Neutrophil (primary cell): ENCODE results near the gene ANKRD11.
"Not testable (repeated sequence)": the region's sequence is repeated elsewhere in the genome, so short reads cannot be mapped to it uniquely, and the experiment has no call there.

Experiments used
- H3K27ac ChIP-seq: fragments of 200-600 bp; sonication (generic); 2 replicates; pipeline ENCODE4 v1.5.1; 2016; ENCODE audit warnings: mild to moderate bottlenecking, moderate library complexity
- H3K27me3 ChIP-seq: fragments of 200-600 bp; sonication (generic); 2 replicates; pipeline ENCODE4 v1.6.0; 2016; ENCODE audit warnings: mild to moderate bottlenecking
- H3K36me3 ChIP-seq: fragments of 200-600 bp; sonication (generic); 2 replicates; pipeline ENCODE4 v1.5.1; 2017
- H3K4me1 ChIP-seq, 2 experiments: fragments of 200-600 bp in 1 of 2; sonication (generic) in 1 of 2; 1 replicate in 1 of 2; 2 replicates in 1 of 2; pipeline versions ENCODE4 v1.5.1 to v1.6.1; 2013 to 2016; ENCODE audit warnings: low read depth in 1 of 2, low read length in 1 of 2, mild to moderate bottlenecking in 1 of 2, moderate library complexity in 1 of 2; ENCODE audit not compliant: control insufficient read depth in 1 of 2, insufficient read depth in 1 of 2
- H3K4me3 ChIP-seq, 2 experiments: fragments of 200-600 bp in 1 of 2; sonication (generic) in 1 of 2; 1 replicate in 1 of 2; 2 replicates in 1 of 2; pipeline ENCODE4 v1.5.1; 2013 to 2016; ENCODE audit warnings: low read depth in 1 of 2, low read length in 1 of 2, mild to moderate bottlenecking in 1 of 2, moderate library complexity in 1 of 2
- H3K9me3 ChIP-seq: fragments of 200-600 bp; sonication (generic); 2 replicates; pipeline ENCODE4 v1.5.1; 2016
- CTCF ChIP-seq: fragments of 200-600 bp; sonication (generic); IDR thresholded peaks from 2 replicates; pipeline ENCODE4 v1.5.1; 2016; ENCODE audit warnings: antibody characterized with exemption

ANKRD11 gene

GRCh38 chr16:89309438-89310122 lies 180.8 kb downstream of the ANKRD11 start:
- H3K4me1 ChIP-seq = no peaks in the 10 kb centered on the region
- no peak overlapping the region for H3K4me3 ChIP-seq
- peaks cover 29% of the 10 kb centered on the region for H3K36me3 ChIP-seq
- no peak for TF ChIP-seq CTCF
- H3K27me3 ChIP-seq = no peaks in the 10 kb centered on the region
- H3K9me3 ChIP-seq = no peaks in the 10 kb centered on the region
- peak overlapping the region; percentile 25 for H3K27ac ChIP-seq

- peak; percentile 34 for TF ChIP-seq CTCF
- Histone ChIP-seq H3K27me3 (no peaks in the 10 kb centered on the region), H3K27ac (peak overlapping the region; percentile 25), H3K4me1 (no peaks in the 10 kb centered on the region), H3K4me3 (no peak overlapping the region), H3K9me3 (no peaks in the 10 kb centered on the region), H3K36me3 (peaks cover 38% of the 10 kb centered on the region)
Measured at GRCh38 chr16:89308391-89309333, 181.7 kb downstream of the ANKRD11 start.

GRCh38 chr16:89307421-89307805 lies 182.9 kb downstream of the ANKRD11 start:
- Histone ChIP-seq H3K9me3 (no peaks in the 10 kb centered on the region), H3K4me3 (no peak overlapping the region), H3K4me1 (no peaks in the 10 kb centered on the region), H3K27me3 (no peaks in the 10 kb centered on the region), H3K36me3 (peaks cover 41% of the 10 kb centered on the region), H3K27ac (no peak overlapping the region)
- no peak for TF ChIP-seq CTCF

GRCh38 chr16:89306457-89307420 lies 183.6 kb downstream of the ANKRD11 start:
- not testable (repeated sequence) for H3K27ac ChIP-seq, H3K27me3 ChIP-seq, H3K9me3 ChIP-seq, H3K4me1 ChIP-seq, H3K4me3 ChIP-seq
- peaks cover 38% of the 10 kb centered on the region for H3K36me3 ChIP-seq

GRCh38 chr16:89304941-89305705 lies 185.2 kb downstream of the ANKRD11 start:
- H3K4me3 ChIP-seq = no peak overlapping the region
- peaks cover 0 to 9% of the 10 kb centered on the region in 2 experiments for H3K4me1 ChIP-seq
- peaks cover 46% of the 10 kb centered on the region for H3K36me3 ChIP-seq
- H3K9me3 ChIP-seq = no peaks in the 10 kb centered on the region
- H3K27ac ChIP-seq = no peak overlapping the region
- no peaks in the 10 kb centered on the region for H3K27me3 ChIP-seq
- no peak for TF ChIP-seq CTCF
